ENCODE measurements around the gene FHOD1. TPM values are rescaled to one million over a fixed set of nuclear protein-coding genes. Genes with fewer than 3 reads are reported as not detected.

The FHOD1 gene
- total RNA-seq, 1 donor from 2014 or later, result 17.2 TPM

DNA sequence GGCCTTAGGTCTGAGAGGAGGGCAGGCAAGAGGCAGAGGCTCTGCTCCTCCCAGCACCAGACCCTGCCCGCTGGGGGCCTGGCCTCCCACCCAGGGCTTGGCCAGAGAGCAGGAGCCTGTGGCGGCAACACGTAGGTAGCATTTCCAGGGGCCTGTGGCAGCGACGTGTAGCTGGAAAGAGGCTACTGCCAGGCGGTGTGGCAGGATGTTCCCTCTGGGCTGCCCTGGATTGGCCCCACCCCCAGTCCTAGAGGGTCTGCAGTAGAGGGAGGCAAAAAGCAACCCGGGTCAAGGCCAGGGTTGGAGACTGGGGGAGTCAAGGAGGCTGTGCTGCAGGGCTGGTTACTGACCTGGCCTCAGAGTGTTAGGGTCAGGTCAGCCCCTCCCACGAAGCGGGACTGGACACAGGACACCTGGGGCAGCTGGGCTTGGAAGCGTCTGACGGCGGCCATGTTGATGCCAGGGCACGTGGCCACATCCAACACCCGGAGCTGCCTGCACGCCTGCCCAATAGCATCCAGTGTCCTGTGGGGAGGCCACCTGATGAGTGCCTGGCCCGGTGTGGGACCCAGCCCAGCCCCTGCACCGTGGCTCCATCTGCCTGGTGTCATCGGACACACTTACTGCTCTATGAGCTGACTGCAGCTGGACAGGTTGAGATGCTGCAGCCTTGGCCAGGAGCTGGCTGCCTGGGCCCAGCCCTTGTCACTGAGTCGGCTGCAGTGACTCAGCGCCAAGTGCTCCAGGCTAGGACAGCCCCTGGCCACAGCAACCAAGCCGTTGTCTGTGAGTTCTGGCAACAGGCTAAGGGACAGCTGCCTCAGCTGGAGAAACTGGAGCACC lies 39.8 kb downstream of the FHOD1 start:
- Histone ChIP-seq H3K27me3 (no peaks in the 10 kb centered on the region), H3K9me3 (no peaks in the 10 kb centered on the region), H3K4me3 (no peak overlapping the region), H3K4me1 (no peaks in the 10 kb centered on the region), H3K36me3 (peaks cover 0 to 3% of the 10 kb centered on the region in 2 donors), H3K27ac (no peak overlapping the region)
- DNase-seq (ENCODE audit: extremely low spot score in 2 of 2), result no peak
- TF ChIP-seq, protein P1, sequence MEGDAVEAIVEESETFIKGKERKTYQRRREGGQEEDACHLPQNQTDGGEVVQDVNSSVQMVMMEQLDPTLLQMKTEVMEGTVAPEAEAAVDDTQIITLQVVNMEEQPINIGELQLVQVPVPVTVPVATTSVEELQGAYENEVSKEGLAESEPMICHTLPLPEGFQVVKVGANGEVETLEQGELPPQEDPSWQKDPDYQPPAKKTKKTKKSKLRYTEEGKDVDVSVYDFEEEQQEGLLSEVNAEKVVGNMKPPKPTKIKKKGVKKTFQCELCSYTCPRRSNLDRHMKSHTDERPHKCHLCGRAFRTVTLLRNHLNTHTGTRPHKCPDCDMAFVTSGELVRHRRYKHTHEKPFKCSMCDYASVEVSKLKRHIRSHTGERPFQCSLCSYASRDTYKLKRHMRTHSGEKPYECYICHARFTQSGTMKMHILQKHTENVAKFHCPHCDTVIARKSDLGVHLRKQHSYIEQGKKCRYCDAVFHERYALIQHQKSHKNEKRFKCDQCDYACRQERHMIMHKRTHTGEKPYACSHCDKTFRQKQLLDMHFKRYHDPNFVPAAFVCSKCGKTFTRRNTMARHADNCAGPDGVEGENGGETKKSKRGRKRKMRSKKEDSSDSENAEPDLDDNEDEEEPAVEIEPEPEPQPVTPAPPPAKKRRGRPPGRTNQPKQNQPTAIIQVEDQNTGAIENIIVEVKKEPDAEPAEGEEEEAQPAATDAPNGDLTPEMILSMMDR (IDR thresholded peaks at IDR 0.05), result no peak
- no peak for TF ChIP-seq POLR2AphosphoS5 (IDR thresholded peaks at IDR 0.05; ENCODE audit: insufficient read depth in 1 of 2, low read depth in 1 of 2)
- TF ChIP-seq POLR2A (IDR thresholded peaks at IDR 0.05), result no peak
- intact Hi-C loops (cut with DNase I), result no loop called here

- H3K27ac ChIP-seq, result no peak overlapping the region
- no peak for DNase-seq (ENCODE audit: extremely low spot score in 2 of 2)
- intact Hi-C loops (cut with DNase I), result no loop called here
- no peaks in the 10 kb centered on the region for H3K9me3 ChIP-seq
- peaks cover 0 to 10% of the 10 kb centered on the region in 2 donors for H3K36me3 ChIP-seq
- TF ChIP-seq, protein P1 (IDR thresholded peaks at IDR 0.05), result no peak
- TF ChIP-seq POLR2A (IDR thresholded peaks at IDR 0.05), result no peak
- no peak for TF ChIP-seq POLR2AphosphoS5 (IDR thresholded peaks at IDR 0.05; ENCODE audit: insufficient read depth in 1 of 2, low read depth in 1 of 2)
- no peaks in the 10 kb centered on the region for H3K27me3 ChIP-seq
- H3K4me1 ChIP-seq, result no peaks in the 10 kb centered on the region
- no peak overlapping the region for H3K4me3 ChIP-seq
These were observed 40.4 kb downstream of the FHOD1 start for GRCh38 chr16:67206838-67207248.

- peaks cover 0 to 14% of the 10 kb centered on the region in 2 donors for H3K36me3 ChIP-seq
- intact Hi-C loops (cut with DNase I), result no loop called here
- no peaks in the 10 kb centered on the region for H3K9me3 ChIP-seq
- DNase-seq (ENCODE audit: extremely low spot score in 2 of 2), result no peak
- no peak overlapping the region for H3K27ac ChIP-seq
- H3K4me1 ChIP-seq, result no peaks in the 10 kb centered on the region
- H3K4me3 ChIP-seq, result no peak overlapping the region
- TF ChIP-seq POLR2A (IDR thresholded peaks at IDR 0.05) (no peak), POLR2AphosphoS5 (IDR thresholded peaks at IDR 0.05; ENCODE audit: insufficient read depth in 1 of 2, low read depth in 1 of 2) (no peak)
- TF ChIP-seq, protein P1 (IDR thresholded peaks at IDR 0.05), result no peak
- no peaks in the 10 kb centered on the region for H3K27me3 ChIP-seq
These were observed 41.0 kb downstream of the FHOD1 start for GRCh38 chr16:67206129-67206837.

DNA sequence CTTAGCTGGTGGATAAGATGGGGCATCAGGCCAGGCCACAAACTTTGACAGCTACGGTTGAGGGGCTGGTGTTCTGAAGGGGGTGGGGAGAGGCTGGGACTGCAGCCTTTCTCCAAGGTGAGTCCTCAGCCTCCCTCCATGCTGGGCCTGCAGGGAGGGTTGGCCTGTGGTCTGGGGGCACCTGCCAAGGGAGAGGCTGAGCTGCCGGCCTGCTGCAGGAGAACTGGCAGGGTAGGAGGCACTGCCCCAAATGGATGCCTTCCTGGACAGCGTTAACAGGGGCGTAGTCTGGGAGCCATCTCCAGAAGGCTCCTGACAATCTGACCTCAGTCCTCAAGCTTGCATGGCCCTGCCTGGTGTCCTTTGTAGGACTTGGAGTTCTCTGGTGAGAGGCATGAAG lies 43.2 kb downstream of the FHOD1 start:
- Histone ChIP-seq H3K4me3 (no peak overlapping the region), H3K27me3 (no peaks in the 10 kb centered on the region), H3K27ac (no peak overlapping the region), H3K9me3 (no peaks in the 10 kb centered on the region), H3K36me3 (peaks cover 0 to 18% of the 10 kb centered on the region in 2 donors), H3K4me1 (peaks cover 3% of the 10 kb centered on the region)
- no peak for TF ChIP-seq POLR2AphosphoS5 (IDR thresholded peaks at IDR 0.05; ENCODE audit: insufficient read depth in 1 of 2, low read depth in 1 of 2)
- TF ChIP-seq POLR2A (IDR thresholded peaks at IDR 0.05), result no peak
- TF ChIP-seq, protein P1 (IDR thresholded peaks at IDR 0.05), result no peak
- no peak for DNase-seq (ENCODE audit: extremely low spot score in 2 of 2)
- intact Hi-C loops (cut with DNase I), result no loop called here

Data from vagina (tissue), 2 donors.